Measurements from ENCODE around the gene TMEM161A. TPM values are rescaled to one million over a fixed set of nuclear protein-coding genes. Genes with fewer than 3 reads are reported as not detected.

The TMEM161A gene
- total RNA-seq, 1 experiment from 2014 or later, result 46.0 TPM

DNA sequence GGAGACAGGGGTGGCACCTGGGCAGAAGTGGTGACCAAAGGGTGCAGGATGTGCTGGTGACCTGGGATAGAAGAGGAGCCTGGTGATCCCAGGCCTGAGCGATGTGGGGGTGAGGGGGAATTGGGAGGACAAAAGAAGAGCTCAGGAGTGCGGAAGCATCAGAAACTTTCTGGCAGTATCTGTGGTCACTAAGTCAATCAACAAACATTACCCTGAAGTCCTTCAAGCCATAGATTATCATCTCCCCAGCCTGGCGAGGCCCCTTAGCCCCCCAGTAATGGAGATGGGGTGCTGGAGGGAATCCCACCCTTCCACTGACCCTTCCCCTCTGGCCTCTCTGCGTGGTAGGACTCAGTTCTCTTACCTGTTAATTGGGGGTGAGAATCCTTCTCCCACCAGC, 21.3 kb upstream of the TMEM161A start (continued):
- no peak for TF ChIP-seq SOX15 (CRISPR knock-in tag; IDR thresholded peaks at IDR 0.05)
- TF ChIP-seq, protein P1, sequence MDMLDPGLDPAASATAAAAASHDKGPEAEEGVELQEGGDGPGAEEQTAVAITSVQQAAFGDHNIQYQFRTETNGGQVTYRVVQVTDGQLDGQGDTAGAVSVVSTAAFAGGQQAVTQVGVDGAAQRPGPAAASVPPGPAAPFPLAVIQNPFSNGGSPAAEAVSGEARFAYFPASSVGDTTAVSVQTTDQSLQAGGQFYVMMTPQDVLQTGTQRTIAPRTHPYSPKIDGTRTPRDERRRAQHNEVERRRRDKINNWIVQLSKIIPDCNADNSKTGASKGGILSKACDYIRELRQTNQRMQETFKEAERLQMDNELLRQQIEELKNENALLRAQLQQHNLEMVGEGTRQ (CRISPR knock-in tag; IDR thresholded peaks at IDR 0.05), result no peak
- no peak for TF ChIP-seq FOXJ3 (CRISPR knock-in tag; IDR thresholded peaks at IDR 0.05; ENCODE audit: borderline replicate concordance)
- TF ChIP-seq GABPB1 (CRISPR knock-in tag; IDR thresholded peaks at IDR 0.05), result no peak
- TF ChIP-seq, protein P2, sequence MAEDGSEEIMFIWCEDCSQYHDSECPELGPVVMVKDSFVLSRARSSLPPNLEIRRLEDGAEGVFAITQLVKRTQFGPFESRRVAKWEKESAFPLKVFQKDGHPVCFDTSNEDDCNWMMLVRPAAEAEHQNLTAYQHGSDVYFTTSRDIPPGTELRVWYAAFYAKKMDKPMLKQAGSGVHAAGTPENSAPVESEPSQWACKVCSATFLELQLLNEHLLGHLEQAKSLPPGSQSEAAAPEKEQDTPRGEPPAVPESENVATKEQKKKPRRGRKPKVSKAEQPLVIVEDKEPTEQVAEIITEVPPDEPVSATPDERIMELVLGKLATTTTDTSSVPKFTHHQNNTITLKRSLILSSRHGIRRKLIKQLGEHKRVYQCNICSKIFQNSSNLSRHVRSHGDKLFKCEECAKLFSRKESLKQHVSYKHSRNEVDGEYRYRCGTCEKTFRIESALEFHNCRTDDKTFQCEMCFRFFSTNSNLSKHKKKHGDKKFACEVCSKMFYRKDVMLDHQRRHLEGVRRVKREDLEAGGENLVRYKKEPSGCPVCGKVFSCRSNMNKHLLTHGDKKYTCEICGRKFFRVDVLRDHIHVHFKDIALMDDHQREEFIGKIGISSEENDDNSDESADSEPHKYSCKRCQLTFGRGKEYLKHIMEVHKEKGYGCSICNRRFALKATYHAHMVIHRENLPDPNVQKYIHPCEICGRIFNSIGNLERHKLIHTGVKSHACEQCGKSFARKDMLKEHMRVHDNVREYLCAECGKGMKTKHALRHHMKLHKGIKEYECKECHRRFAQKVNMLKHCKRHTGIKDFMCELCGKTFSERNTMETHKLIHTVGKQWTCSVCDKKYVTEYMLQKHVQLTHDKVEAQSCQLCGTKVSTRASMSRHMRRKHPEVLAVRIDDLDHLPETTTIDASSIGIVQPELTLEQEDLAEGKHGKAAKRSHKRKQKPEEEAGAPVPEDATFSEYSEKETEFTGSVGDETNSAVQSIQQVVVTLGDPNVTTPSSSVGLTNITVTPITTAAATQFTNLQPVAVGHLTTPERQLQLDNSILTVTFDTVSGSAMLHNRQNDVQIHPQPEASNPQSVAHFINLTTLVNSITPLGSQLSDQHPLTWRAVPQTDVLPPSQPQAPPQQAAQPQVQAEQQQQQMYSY (CRISPR knock-in tag; IDR thresholded peaks at IDR 0.05), result no peak
- TF ChIP-seq, protein P3, sequence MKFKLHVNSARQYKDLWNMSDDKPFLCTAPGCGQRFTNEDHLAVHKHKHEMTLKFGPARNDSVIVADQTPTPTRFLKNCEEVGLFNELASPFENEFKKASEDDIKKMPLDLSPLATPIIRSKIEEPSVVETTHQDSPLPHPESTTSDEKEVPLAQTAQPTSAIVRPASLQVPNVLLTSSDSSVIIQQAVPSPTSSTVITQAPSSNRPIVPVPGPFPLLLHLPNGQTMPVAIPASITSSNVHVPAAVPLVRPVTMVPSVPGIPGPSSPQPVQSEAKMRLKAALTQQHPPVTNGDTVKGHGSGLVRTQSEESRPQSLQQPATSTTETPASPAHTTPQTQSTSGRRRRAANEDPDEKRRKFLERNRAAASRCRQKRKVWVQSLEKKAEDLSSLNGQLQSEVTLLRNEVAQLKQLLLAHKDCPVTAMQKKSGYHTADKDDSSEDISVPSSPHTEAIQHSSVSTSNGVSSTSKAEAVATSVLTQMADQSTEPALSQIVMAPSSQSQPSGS (CRISPR knock-in tag; IDR thresholded peaks at IDR 0.05; ENCODE audit: borderline replicate concordance, low read depth), result no peak
- TF ChIP-seq NR2C2 (CRISPR knock-in tag; IDR thresholded peaks at IDR 0.05), result no peak

DNA sequence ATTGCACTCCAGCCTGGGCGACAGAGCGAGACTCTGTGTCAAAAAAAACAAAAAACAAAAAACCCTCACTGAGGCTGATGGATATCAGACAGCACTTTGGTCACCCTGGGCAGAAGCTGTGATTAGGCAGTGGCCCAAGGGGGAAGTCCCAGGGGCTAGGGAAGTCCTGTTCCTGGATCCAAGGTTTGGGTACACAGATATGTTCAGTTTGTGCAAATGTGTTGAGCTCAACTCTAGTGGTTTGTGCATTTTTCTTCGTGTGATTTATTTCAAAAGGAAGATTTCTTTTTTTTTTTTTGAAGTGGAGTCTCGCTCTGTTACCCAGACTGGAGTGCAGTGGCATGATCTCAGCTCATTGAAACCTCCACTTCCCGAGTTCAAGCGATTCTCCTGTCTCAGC, 19.5 kb upstream of the TMEM161A start:
- DNase-seq (ENCODE audit: low spot score) (no peak), ATAC-seq (no peak)
- H3K27me3 Mint-ChIP-seq (ENCODE audit: low read depth), result peaks cover 40% of the 10 kb centered on the region
- H3K36me3 Mint-ChIP-seq, result no peaks in the 10 kb centered on the region
- no peak overlapping the region for H3K4me3 Mint-ChIP-seq
- CTCF ChIA-PET, result interaction anchor here (0.7 to 3.5 kb wide), 3 partner anchors 12 to 42 kb away, joined by 3 to 18 read pairs (median 6); no protein-coding TSS in a partner anchor
- H3K9me3 Mint-ChIP-seq, result no peaks in the 10 kb centered on the region
- peaks cover 12% of the 10 kb centered on the region for H3K4me1 Mint-ChIP-seq
- no peak overlapping the region for H3K27ac Mint-ChIP-seq
- TF ChIP-seq TCF7 (CRISPR knock-in tag; IDR thresholded peaks at IDR 0.05; ENCODE audit: low read depth) (no peak), TP53 (CRISPR knock-in tag; IDR thresholded peaks at IDR 0.05) (no peak), RORB (CRISPR knock-in tag; IDR thresholded peaks at IDR 0.05) (no peak), KAT7 (CRISPR knock-in tag; IDR thresholded peaks at IDR 0.05; ENCODE audit: borderline replicate concordance) (no peak), FOXP1 (CRISPR knock-in tag; IDR thresholded peaks at IDR 0.05; ENCODE audit: borderline replicate concordance) (no peak), HMGA2 (CRISPR knock-in tag; IDR thresholded peaks at IDR 0.05) (no peak), ZNF423 (CRISPR knock-in tag; IDR thresholded peaks at IDR 0.05) (no peak), RELA (CRISPR knock-in tag; IDR thresholded peaks at IDR 0.05; ENCODE audit: borderline replicate concordance) (no peak), ZNF396 (CRISPR knock-in tag; IDR thresholded peaks at IDR 0.05; ENCODE audit: borderline replicate concordance) (no peak), ZNF671 (CRISPR knock-in tag; IDR thresholded peaks at IDR 0.05) (no peak)
- TF ChIP-seq, protein P4, sequence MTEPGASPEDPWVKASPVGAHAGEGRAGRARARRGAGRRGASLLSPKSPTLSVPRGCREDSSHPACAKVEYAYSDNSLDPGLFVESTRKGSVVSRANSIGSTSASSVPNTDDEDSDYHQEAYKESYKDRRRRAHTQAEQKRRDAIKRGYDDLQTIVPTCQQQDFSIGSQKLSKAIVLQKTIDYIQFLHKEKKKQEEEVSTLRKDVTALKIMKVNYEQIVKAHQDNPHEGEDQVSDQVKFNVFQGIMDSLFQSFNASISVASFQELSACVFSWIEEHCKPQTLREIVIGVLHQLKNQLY (CRISPR knock-in tag; IDR thresholded peaks at IDR 0.05), result no peak
- TF ChIP-seq, protein P5, sequence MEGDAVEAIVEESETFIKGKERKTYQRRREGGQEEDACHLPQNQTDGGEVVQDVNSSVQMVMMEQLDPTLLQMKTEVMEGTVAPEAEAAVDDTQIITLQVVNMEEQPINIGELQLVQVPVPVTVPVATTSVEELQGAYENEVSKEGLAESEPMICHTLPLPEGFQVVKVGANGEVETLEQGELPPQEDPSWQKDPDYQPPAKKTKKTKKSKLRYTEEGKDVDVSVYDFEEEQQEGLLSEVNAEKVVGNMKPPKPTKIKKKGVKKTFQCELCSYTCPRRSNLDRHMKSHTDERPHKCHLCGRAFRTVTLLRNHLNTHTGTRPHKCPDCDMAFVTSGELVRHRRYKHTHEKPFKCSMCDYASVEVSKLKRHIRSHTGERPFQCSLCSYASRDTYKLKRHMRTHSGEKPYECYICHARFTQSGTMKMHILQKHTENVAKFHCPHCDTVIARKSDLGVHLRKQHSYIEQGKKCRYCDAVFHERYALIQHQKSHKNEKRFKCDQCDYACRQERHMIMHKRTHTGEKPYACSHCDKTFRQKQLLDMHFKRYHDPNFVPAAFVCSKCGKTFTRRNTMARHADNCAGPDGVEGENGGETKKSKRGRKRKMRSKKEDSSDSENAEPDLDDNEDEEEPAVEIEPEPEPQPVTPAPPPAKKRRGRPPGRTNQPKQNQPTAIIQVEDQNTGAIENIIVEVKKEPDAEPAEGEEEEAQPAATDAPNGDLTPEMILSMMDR (IDR thresholded peaks at IDR 0.05), result no peak
- TF ChIP-seq, protein P6, sequence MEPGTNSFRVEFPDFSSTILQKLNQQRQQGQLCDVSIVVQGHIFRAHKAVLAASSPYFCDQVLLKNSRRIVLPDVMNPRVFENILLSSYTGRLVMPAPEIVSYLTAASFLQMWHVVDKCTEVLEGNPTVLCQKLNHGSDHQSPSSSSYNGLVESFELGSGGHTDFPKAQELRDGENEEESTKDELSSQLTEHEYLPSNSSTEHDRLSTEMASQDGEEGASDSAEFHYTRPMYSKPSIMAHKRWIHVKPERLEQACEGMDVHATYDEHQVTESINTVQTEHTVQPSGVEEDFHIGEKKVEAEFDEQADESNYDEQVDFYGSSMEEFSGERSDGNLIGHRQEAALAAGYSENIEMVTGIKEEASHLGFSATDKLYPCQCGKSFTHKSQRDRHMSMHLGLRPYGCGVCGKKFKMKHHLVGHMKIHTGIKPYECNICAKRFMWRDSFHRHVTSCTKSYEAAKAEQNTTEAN (CRISPR knock-in tag; IDR thresholded peaks at IDR 0.05), result no peak
- POLR2A ChIA-PET, result interaction anchor here (1.2 kb wide), 1 partner anchor 396 kb away, joined by 3 read pairs; no protein-coding TSS in a partner anchor
